H9 (cell line): ENCODE measurements around the gene GPHA2. TPM values are rescaled to one million over a fixed set of nuclear protein-coding genes. Genes with fewer than 3 reads are reported as not detected.

Source experiments
- DNase-seq: peaks from one replicate; pipeline ENCODE4 v3.0.0-alpha.2; 2017
- H2AFZ ChIP-seq: one replicate; pipeline ENCODE4 v1.6.1; 2013; ENCODE audit warnings: mild to moderate bottlenecking, low read length, control low read depth, moderate library complexity
- H2AK5ac ChIP-seq: 2 replicates; pipeline ENCODE4 v1.6.1; 2013; ENCODE audit warnings: low read length, control low read depth, mixed read lengths; ENCODE audit not compliant: insufficient read length
- H2BK120ac ChIP-seq: one replicate; pipeline ENCODE4 v1.6.1; 2013; ENCODE audit warnings: low read depth, mild to moderate bottlenecking, low read length, control low read depth, inconsistent platforms; ENCODE audit not compliant: poor library complexity, severe bottlenecking
- H2BK12ac ChIP-seq: 2 replicates; pipeline ENCODE4 v1.6.1; 2013; ENCODE audit warnings: low read length, control low read depth, mixed read lengths, low read depth; ENCODE audit not compliant: insufficient read length
- H2BK15ac ChIP-seq: 2 replicates; pipeline ENCODE4 v1.6.1; 2013; ENCODE audit warnings: low read depth, low read length, control low read depth
- H2BK20ac ChIP-seq: one replicate; pipeline ENCODE4 v1.6.1; 2013; ENCODE audit warnings: low read depth, mild to moderate bottlenecking, low read length, control low read depth, inconsistent platforms; ENCODE audit not compliant: poor library complexity, severe bottlenecking
- H2BK5ac ChIP-seq: 2 replicates; pipeline ENCODE4 v1.6.1; 2013; ENCODE audit warnings: low read length, control low read depth, mixed read lengths; ENCODE audit not compliant: insufficient read length
- H3K14ac ChIP-seq: 2 replicates; pipeline ENCODE4 v1.6.1; 2013; ENCODE audit warnings: low read length, control low read depth; ENCODE audit not compliant: insufficient read depth
- H3K18ac ChIP-seq: 2 replicates; pipeline ENCODE4 v1.6.1; 2013; ENCODE audit warnings: low read depth, mild to moderate bottlenecking, mixed read lengths, low read length, control low read depth; ENCODE audit not compliant: insufficient read length
- H3K23ac ChIP-seq: 2 replicates; pipeline ENCODE4 v1.6.1; 2013; ENCODE audit warnings: low read length, control low read depth, mixed read lengths, low read depth; ENCODE audit not compliant: insufficient read length
- H3K23me2 ChIP-seq: 2 replicates; pipeline ENCODE4 v1.6.1; 2013; ENCODE audit warnings: low read depth, mild to moderate bottlenecking, mixed read lengths, low read length, control low read depth; ENCODE audit not compliant: insufficient read length, poor library complexity, severe bottlenecking
- H3K27ac ChIP-seq: 2 replicates; pipeline ENCODE4 v1.5.1; 2013; ENCODE audit warnings: low read length, control low read depth, mixed read lengths, low read depth; ENCODE audit not compliant: insufficient read length
- H3K27me3 ChIP-seq: 2 replicates; pipeline ENCODE4 v1.6.1; 2013; ENCODE audit warnings: low read length, control low read depth, inconsistent platforms; ENCODE audit not compliant: insufficient read depth
- H3K4ac ChIP-seq: 2 replicates; pipeline ENCODE4 v1.6.1; 2013; ENCODE audit warnings: low read depth, mild to moderate bottlenecking, control low read depth, inconsistent platforms, low read length, moderate library complexity
- H3K4me1 ChIP-seq: 2 replicates; pipeline ENCODE4 v1.6.1; 2013; ENCODE audit warnings: low read length, control low read depth, inconsistent platforms; ENCODE audit not compliant: insufficient read depth
- H3K4me2 ChIP-seq: 2 replicates; pipeline ENCODE4 v1.6.1; 2013; ENCODE audit warnings: low read length, control low read depth, mixed read lengths; ENCODE audit not compliant: insufficient read length, insufficient read depth
- H3K56ac ChIP-seq: 2 replicates; pipeline ENCODE4 v1.6.1; 2013; ENCODE audit warnings: low read depth, mild to moderate bottlenecking, mixed read lengths, low read length, control low read depth; ENCODE audit not compliant: insufficient read length
- H3K79me1 ChIP-seq: 2 replicates; pipeline ENCODE4 v1.6.1; 2013; ENCODE audit warnings: low read depth, mild to moderate bottlenecking, moderate library complexity, low read length, control low read depth, inconsistent platforms; ENCODE audit not compliant: insufficient read depth, poor library complexity, severe bottlenecking
- H3K79me2 ChIP-seq: 2 replicates; pipeline ENCODE4 v1.6.1; 2013; ENCODE audit warnings: low read length, control low read depth, inconsistent platforms; ENCODE audit not compliant: insufficient read depth
- H3K9ac ChIP-seq: 2 replicates; pipeline ENCODE4 v1.6.1; 2013; ENCODE audit warnings: low read length, control low read depth, mixed read lengths; ENCODE audit not compliant: insufficient read length; ENCODE audit errors: extremely low read depth
- H3K9me3 ChIP-seq: one replicate; pipeline ENCODE4 v1.6.1; 2013; ENCODE audit warnings: low read depth, low read length, inconsistent platforms; ENCODE audit not compliant: control insufficient read depth
- H3T11ph ChIP-seq: one replicate; pipeline ENCODE4 v1.6.1; 2013; ENCODE audit warnings: mild to moderate bottlenecking, low read length, control low read depth, inconsistent platforms
- H4K20me1 ChIP-seq: one replicate; pipeline ENCODE4 v1.6.1; 2013; ENCODE audit not compliant: control insufficient read depth, insufficient read length, insufficient read depth
- H4K5ac ChIP-seq: 2 replicates; pipeline ENCODE4 v1.6.1; 2013; ENCODE audit warnings: low read depth, mild to moderate bottlenecking, mixed read lengths, low read length, control low read depth; ENCODE audit not compliant: insufficient read length
- H4K8ac ChIP-seq: replicated peaks from 2 replicates; pipeline ENCODE4 v1.6.1; 2013; ENCODE audit warnings: low read length, control low read depth, mixed read lengths, low read depth; ENCODE audit not compliant: insufficient read length
- H4K91ac ChIP-seq: 2 replicates; pipeline ENCODE4 v1.6.1; 2013; ENCODE audit warnings: low read depth, mild to moderate bottlenecking, moderate library complexity, mixed read lengths, low read length, control low read depth; ENCODE audit not compliant: insufficient read length
- H3K27ac Mint-ChIP-seq, 3 experiments: 2 replicates in 2 of 3; 3 replicates in 1 of 3; pipeline ENCODE4 v1.8.0; 2020 to 2021; ENCODE audit warnings: mixed read lengths in 3 of 3, mild to moderate bottlenecking in 1 of 3, moderate library complexity in 1 of 3
- H3K27me3 Mint-ChIP-seq: 2 replicates; pipeline ENCODE4 v1.8.0; 2021; ENCODE audit warnings: low read depth, mild to moderate bottlenecking, moderate library complexity, mixed read lengths
- H3K36me3 Mint-ChIP-seq, 3 experiments: 2 replicates in 2 of 3; 3 replicates in 1 of 3; pipeline ENCODE4 v1.8.0; 2020 to 2021; ENCODE audit warnings: low read depth in 3 of 3, mixed read lengths in 3 of 3; ENCODE audit not compliant: insufficient read depth in 1 of 3
- H3K4me1 Mint-ChIP-seq, 2 experiments: 2 replicates each; pipeline ENCODE4 v1.8.0; 2020; ENCODE audit warnings: mixed read lengths in 2 of 2
- H3K4me3 Mint-ChIP-seq, 2 experiments: 2 replicates in 1 of 2; 3 replicates in 1 of 2; pipeline ENCODE4 v1.8.0; 2020 to 2021; ENCODE audit warnings: mild to moderate bottlenecking in 2 of 2, mixed read lengths in 2 of 2, moderate library complexity in 1 of 2
- H3K9me3 Mint-ChIP-seq, 2 experiments: 2 replicates in 1 of 2; 3 replicates in 1 of 2; pipeline ENCODE4 v1.8.0; 2020; ENCODE audit warnings: mild to moderate bottlenecking in 2 of 2, mixed read lengths in 2 of 2, moderate library complexity in 1 of 2
- CTCF ChIP-seq: fragments of 200-600 bp; sonication (generic); conservative IDR thresholded peaks from 3 replicates; pipeline ENCODE4 v1.8.0; 2021; ENCODE audit warnings: antibody characterized with exemption, mild to moderate bottlenecking
- WGBS: extraction: QIAGEN DNeasy Blood & Tissue Kit; methylation state at CpG from one replicate; pipeline ENCODE4 v1.1.7; 2013; ENCODE audit warnings: missing lambda C conversion rate, low lambda C conversion rate, mixed read lengths; ENCODE audit not compliant: insufficient read length; ENCODE audit errors: extremely low coverage; 5-methylcytosine and 5-hydroxymethylcytosine counted together
- total RNA-seq: library from RNA; stranded (reverse); gene quantifications from 2 replicates; pipeline ENCODE4 v1.2.1, GENCODE V29; 2021

Gene GPHA2
- total RNA-seq, 1 experiment from 2014 or later: 2.1 TPM

DNA sequence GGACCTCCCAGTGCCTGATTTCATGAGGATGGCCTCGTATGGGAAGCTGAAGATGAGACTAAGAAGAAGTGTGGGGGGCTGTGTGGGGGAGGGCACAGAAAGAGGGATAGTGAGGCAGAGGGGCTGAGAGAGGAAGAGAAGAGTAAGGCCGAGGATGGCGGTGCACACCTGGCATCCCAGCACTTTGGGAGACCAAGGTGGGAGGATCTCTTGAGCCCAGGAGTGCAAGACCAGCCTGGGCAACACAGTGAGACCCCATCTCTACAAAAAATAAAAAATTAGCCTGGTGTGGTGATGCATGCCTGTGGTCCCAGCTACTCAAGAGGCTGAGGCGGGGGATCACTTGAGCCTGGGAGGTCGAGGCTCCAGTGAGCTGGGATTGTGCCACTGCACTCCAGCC is 43.8 kb downstream of the GPHA2 start:
- Histone ChIP-seq H2BK12ac (no peak overlapping the region), H3K4me2 (no peak overlapping the region), H3K27ac (no peak overlapping the region), H3K14ac (no peak overlapping the region; the same call in 1 of the 2 replicates), H3K79me2 (no peaks in the 10 kb centered on the region), H3K79me1 (no peaks in the 10 kb centered on the region), H2BK15ac (no peak overlapping the region), H3K56ac (no peak overlapping the region), H3K18ac (no peak overlapping the region), H3K27me3 (no peaks in the 10 kb centered on the region), H3K9ac (no peak overlapping the region), H4K20me1 (peaks cover 2% of the 10 kb centered on the region), H3K9me3 (no peaks in the 10 kb centered on the region), H2BK20ac (no peak overlapping the region), H3K23me2 (peaks cover 4% of the 10 kb centered on the region), H3T11ph (no peak overlapping the region), H3K4me1 (no peaks in the 10 kb centered on the region; the same call in 1 of the 2 replicates), H2BK120ac (no peak overlapping the region), H4K91ac (no peak overlapping the region), H3K23ac (no peak overlapping the region), H4K5ac (no peak overlapping the region), H4K8ac (no peak overlapping the region), H2AK5ac (no peak overlapping the region), H3K4ac (no peak overlapping the region), H2BK5ac (no peak overlapping the region), H2AFZ (no peak overlapping the region)
- WGBS: no CpG with 5 or more reads among the region's 5 CpGs
- H3K4me3 Mint-ChIP-seq: 0 out of 5 replicates have a peak overlapping the region, but pooled peaks of 1 of the 2 experiments have one; percentile 15
- no peaks in the 10 kb centered on the region; a peak in 1 of 5 replicates for H3K9me3 Mint-ChIP-seq
- H3K36me3 Mint-ChIP-seq: peaks cover 0 to 6% (median 0%) of the 10 kb centered on the region in 3 experiments; a peak in 2 of 7 replicates
- no peak for TF ChIP-seq CTCF
- no peak for DNase-seq
- peak overlapping the region in 1 of 3 experiments; percentile 89; a peak in 2 of 7 replicates for H3K27ac Mint-ChIP-seq
- no peaks in the 10 kb centered on the region for H3K27me3 Mint-ChIP-seq
- peaks cover 12 to 26% of the 10 kb centered on the region in 2 experiments for H3K4me1 Mint-ChIP-seq
